GM10266 (cell line): ENCODE measurements around the gene MYOF.
"Not testable (repeated sequence)": the region's sequence is repeated elsewhere in the genome, so short reads cannot be mapped to it uniquely, and the experiment has no call there.

Experiments used
- DNase-seq: peaks from one replicate; pipeline ENCODE4 v3.0.0; 2012; ENCODE audit errors: extremely low spot score
- TF ChIP-seq, protein P1 (sequence below): IDR thresholded peaks from 2 replicates; pipeline ENCODE4 v1.5.1; 2012; ENCODE audit warnings: mild to moderate bottlenecking, low read depth; ENCODE audit not compliant: control insufficient read depth, insufficient read depth; ENCODE audit errors: missing control alignments

Gene MYOF

DNA sequence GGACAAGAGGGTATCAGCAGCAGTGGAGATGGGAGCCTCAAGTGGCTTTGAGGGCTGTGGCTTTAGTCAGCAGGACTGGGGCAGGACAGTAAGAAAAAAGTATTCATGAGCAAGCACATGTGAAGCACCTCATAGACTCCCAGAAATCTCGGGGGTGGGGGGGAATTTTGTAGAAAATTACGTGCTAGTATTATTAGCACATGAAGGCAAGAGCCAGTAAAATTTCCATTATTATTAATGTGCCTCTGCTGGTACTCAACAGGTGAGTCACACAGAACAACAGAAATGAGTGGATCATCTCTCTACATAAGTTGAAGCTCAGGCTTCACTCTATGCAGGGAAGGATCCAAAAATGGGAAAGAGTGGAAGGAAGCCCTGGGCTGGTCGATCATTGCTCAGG is 114.5 kb downstream of the MYOF start:
- DNase-seq: no peak
- TF ChIP-seq, protein P1, sequence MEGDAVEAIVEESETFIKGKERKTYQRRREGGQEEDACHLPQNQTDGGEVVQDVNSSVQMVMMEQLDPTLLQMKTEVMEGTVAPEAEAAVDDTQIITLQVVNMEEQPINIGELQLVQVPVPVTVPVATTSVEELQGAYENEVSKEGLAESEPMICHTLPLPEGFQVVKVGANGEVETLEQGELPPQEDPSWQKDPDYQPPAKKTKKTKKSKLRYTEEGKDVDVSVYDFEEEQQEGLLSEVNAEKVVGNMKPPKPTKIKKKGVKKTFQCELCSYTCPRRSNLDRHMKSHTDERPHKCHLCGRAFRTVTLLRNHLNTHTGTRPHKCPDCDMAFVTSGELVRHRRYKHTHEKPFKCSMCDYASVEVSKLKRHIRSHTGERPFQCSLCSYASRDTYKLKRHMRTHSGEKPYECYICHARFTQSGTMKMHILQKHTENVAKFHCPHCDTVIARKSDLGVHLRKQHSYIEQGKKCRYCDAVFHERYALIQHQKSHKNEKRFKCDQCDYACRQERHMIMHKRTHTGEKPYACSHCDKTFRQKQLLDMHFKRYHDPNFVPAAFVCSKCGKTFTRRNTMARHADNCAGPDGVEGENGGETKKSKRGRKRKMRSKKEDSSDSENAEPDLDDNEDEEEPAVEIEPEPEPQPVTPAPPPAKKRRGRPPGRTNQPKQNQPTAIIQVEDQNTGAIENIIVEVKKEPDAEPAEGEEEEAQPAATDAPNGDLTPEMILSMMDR: no peak

DNA sequence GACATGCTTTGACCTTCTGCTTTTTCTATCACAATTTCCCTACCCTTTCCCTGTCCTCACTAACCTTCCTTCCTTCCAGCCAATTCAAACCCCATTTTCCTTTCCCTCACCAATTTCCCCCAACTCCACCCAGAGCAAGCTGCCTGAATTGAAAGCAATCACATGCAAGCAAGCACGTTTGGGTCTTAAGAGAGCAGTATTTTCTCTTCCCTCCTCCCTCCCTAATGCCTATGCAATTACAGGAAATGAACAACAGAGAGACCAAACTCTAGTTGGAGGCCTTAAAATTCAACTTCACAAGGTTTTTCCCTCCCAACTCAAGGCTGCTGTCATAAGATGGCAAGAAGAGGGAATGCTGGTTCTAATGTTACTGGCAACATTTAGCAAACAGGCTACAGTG is 117.2 kb downstream of the MYOF start:
- no peak for DNase-seq
- TF ChIP-seq, protein P1: no peak

GRCh38 chr10:93363891-93364648 is 118.1 kb downstream of the MYOF start:
- DNase-seq: no peak
- TF ChIP-seq, protein P1: no peak

DNA sequence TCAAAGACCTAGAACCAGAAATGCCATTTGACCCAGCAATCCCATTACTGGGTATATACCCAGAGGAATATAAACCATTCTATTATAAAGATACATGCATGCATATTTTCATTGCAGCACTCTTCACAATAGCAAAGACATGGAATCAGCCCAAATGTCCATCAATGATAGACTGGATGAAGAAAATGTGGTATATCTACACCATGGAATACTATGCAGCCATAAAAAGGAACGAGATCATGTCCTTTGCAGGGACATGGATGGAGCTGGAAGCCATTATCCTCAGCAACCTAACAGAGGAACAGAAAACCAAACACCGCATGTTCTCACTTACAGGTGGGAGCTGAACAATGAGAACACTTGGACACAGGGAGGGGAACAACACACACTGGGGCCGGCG is 123.7 kb downstream of the MYOF start:
- DNase-seq: not testable (repeated sequence)

DNA sequence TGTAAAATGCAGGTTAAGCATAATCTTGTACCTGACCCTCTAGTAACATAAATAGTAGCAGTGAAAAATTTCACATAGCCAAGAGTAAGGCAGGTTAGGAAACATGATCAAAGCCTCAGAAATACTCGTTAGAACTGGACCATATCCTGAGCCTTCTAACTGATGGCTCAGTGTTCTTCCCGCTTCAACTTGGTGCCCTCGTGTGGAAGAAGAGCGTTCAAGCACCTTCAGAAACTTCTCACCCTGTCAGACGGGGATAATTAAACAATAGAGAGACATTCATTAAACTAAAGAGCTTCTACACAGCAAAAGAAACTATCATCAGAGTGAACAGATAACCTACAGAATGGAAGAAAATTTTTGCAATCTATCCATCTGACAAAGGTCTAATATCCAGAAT is 124.5 kb downstream of the MYOF start:
- TF ChIP-seq, protein P1: peak; percentile 58
- peak; percentile 29 for DNase-seq

DNA sequence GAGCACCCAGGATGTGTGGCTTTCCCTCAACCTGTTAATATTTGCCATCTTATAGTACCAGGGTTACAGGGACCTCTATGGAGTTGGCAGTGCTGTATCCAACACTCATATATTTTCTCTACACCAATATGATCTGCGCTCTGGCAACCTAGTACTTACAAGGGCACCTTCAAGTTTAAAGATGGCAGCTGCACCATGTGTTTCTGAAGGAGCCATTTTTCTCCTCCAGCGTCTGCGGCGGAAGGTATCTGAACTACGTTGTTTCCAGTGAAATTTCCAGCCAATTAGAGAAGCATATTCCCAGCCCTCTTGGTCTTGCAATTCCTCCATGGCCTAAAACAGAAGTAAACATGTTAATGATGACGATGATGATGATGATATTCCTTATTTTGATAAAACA is 125.6 kb downstream of the MYOF start:
- TF ChIP-seq, protein P1: no peak
- DNase-seq: no peak

GRCh38 chr10:93352638-93353383 is 129.3 kb downstream of the MYOF start:
- peak; percentile 60 for DNase-seq
- TF ChIP-seq, protein P1: peak; percentile 48
